Spleen (tissue), 11 donors: ENCODE measurements around the gene CCDC93. TPM values are rescaled to one million over a fixed set of nuclear protein-coding genes. Genes with fewer than 3 reads are reported as not detected.

Experiments used
- DNase-seq: peaks from one replicate; pipeline ENCODE4 v3.0.0-alpha.2; 2020
- H3K27ac ChIP-seq, 8 donors: fragments of 200-600 bp; sonication (generic) in 7 of 8; 1 replicate in 4 of 8; 2 replicates in 4 of 8; pipeline versions ENCODE4 v1.5.0 to v1.8.0; 2016 to 2021; ENCODE audit warnings: inconsistent platforms in 4 of 8, mild to moderate bottlenecking in 4 of 8, moderate library complexity in 1 of 8
- H3K27me3 ChIP-seq, 7 donors: fragments of 200-600 bp; sonication (generic) in 6 of 7; replicated peaks in 1 of 7; 1 replicate in 4 of 7; 2 replicates in 3 of 7; pipeline versions ENCODE4 v1.5.0 to v1.8.0; 2016 to 2021; ENCODE audit warnings: inconsistent platforms in 3 of 7, mild to moderate bottlenecking in 1 of 7
- H3K36me3 ChIP-seq, 6 donors: fragments of 200-600 bp; sonication (generic) in 5 of 6; 1 replicate in 4 of 6; 2 replicates in 2 of 6; pipeline versions ENCODE4 v1.5.0 to v1.8.0; 2016 to 2021; ENCODE audit warnings: inconsistent platforms in 2 of 6
- H3K4me1 ChIP-seq, 6 donors: fragments of 200-600 bp; sonication (generic) in 5 of 6; 1 replicate in 3 of 6; 2 replicates in 3 of 6; pipeline versions ENCODE4 v1.5.0 to v1.8.0; 2016 to 2021; ENCODE audit warnings: inconsistent platforms in 3 of 6
- H3K4me3 ChIP-seq, 8 donors: fragments of 200-600 bp; sonication (generic) in 7 of 8; 1 replicate in 4 of 8; 2 replicates in 4 of 8; pipeline versions ENCODE4 v1.5.0 to v1.8.0; 2016 to 2021; ENCODE audit warnings: inconsistent platforms in 4 of 8, mild to moderate bottlenecking in 4 of 8, moderate library complexity in 2 of 8
- H3K9me3 ChIP-seq, 8 donors: fragments of 200-600 bp; sonication (generic) in 7 of 8; 1 replicate in 4 of 8; 2 replicates in 4 of 8; pipeline versions ENCODE4 v1.5.0 to v1.8.0; 2016 to 2021; ENCODE audit warnings: inconsistent platforms in 4 of 8
- POLR2A ChIP-seq, 3 donors: fragments of 450-650 bp; IDR thresholded peaks; one replicate each; pipeline ENCODE4 v1.5.1; 2017; ENCODE audit warnings: antibody characterized with exemption in 3 of 3, mild to moderate bottlenecking in 1 of 3
- POLR2AphosphoS5 ChIP-seq, 3 donors: sonication (generic); formaldehyde crosslinking; IDR thresholded peaks; one replicate each; pipeline ENCODE4 v1.5.1; 2017; ENCODE audit warnings: antibody characterized with exemption in 3 of 3
- WGBS, 5 donors: extraction: QIAGEN DNeasy Blood & Tissue Kit in 3 of 5; methylation state at CpG; one replicate each; pipeline versions ENCODE4 v1.1.5 to v1.1.7; 2013 to 2018; 5-methylcytosine and 5-hydroxymethylcytosine counted together
- intact Hi-C: fragments of 100-400 bp; cut with DNase I; formaldehyde crosslinking; loops from one replicate; pipeline ENCODE4 v1.15.0; 2023; ENCODE audit warnings: low total_unique reads
- polyA plus RNA-seq, 3 donors: library from polyadenylated mRNA; stranded (reverse); fragments of 200-250 nt; gene quantifications; one replicate each; pipeline ENCODE4 v1.2.1, GENCODE V29; 2013
- total RNA-seq, 7 donors: library from RNA; depleted of rRNA in 3 of 7; stranded (reverse); fragments of >200 nt in 3 of 7; fragmentation: NEBNext Ultra II Directional in 4 of 7; extraction: Animal tissue kit (Norgen Biotek cat#: 25700) in 4 of 7; gene quantifications; one replicate each; pipeline versions ENCODE4 v1.1.0 to v1.2.1, GENCODE V29; 2016 to 2021
- TF ChIP-seq, protein P1 (sequence below), 11 experiments: fragments of 200-600 bp in 7 of 11; fragments of 450-650 bp in 4 of 11; sonication (generic) in 4 of 11; IDR thresholded peaks in 8 of 11; conservative IDR thresholded peaks in 3 of 11; 1 replicate in 7 of 11; 2 replicates in 4 of 11; pipeline versions ENCODE4 v1.4.0 to v1.8.0; 2016 to 2021; ENCODE audit warnings: antibody characterized with exemption in 11 of 11, inconsistent platforms in 4 of 11, mild to moderate bottlenecking in 1 of 11
- donor health status: healthy with polysubstance abuse.
- donor health status: DM: no; HTN: no; CAD: no; lungs with moderate emphysema.
- donor health status: DM: no; HTN: no; CAD: no.
- donor health status: Bipolar disorder and iron deficiency.
- donor health status: healthy.
- donor health status: DM: no; HTN: no; CAD: no.
- donor health status: DM: yes; HTN: yes; CAD: no.

The CCDC93 gene
- total and polyA plus RNA-seq, 10 donors = 4.3 to 80.3 (median 42.4) TPM

- Histone ChIP-seq H3K4me3 (no peak overlapping the region), H3K9me3 (peaks cover 3 to 10% (median 7%) of the 10 kb centered on the region in 8 donors), H3K4me1 (no peaks in the 10 kb centered on the region), H3K36me3 (no peaks in the 10 kb centered on the region), H3K27ac (no peak overlapping the region), H3K27me3 (peaks cover 0 to 41% (median 3%) of the 10 kb centered on the region in 7 donors)
- WGBS, 5 donors = 51 to 77% (median 59%) methylated on average over 3 to 7 of the region's 7 CpGs
- no peak for TF ChIP-seq POLR2AphosphoS5 (IDR thresholded peaks at IDR 0.05)
- TF ChIP-seq, protein P1, sequence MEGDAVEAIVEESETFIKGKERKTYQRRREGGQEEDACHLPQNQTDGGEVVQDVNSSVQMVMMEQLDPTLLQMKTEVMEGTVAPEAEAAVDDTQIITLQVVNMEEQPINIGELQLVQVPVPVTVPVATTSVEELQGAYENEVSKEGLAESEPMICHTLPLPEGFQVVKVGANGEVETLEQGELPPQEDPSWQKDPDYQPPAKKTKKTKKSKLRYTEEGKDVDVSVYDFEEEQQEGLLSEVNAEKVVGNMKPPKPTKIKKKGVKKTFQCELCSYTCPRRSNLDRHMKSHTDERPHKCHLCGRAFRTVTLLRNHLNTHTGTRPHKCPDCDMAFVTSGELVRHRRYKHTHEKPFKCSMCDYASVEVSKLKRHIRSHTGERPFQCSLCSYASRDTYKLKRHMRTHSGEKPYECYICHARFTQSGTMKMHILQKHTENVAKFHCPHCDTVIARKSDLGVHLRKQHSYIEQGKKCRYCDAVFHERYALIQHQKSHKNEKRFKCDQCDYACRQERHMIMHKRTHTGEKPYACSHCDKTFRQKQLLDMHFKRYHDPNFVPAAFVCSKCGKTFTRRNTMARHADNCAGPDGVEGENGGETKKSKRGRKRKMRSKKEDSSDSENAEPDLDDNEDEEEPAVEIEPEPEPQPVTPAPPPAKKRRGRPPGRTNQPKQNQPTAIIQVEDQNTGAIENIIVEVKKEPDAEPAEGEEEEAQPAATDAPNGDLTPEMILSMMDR (IDR thresholded peaks at IDR 0.05 in 8 of 11, conservative IDR thresholded peaks at IDR 0.05 in 3 of 11) = no peak
- no peak for TF ChIP-seq POLR2A (IDR thresholded peaks at IDR 0.05)
- intact Hi-C loops = loop anchor here (10.0 kb wide), 1 partner anchor 144 kb away; no protein-coding TSS in a partner anchor
- DNase-seq = no peak
Measured at GRCh38 chr2:118040891-118041290, 27.0 kb upstream of the CCDC93 start.

- Histone ChIP-seq H3K4me1 (peaks cover 0 to 7% (median 0%) of the 10 kb centered on the region in 6 donors), H3K27me3 (peaks cover 0 to 15% (median 0%) of the 10 kb centered on the region in 7 donors), H3K9me3 (peaks cover 3 to 21% (median 13%) of the 10 kb centered on the region in 8 donors), H3K4me3 (no peak overlapping the region), H3K27ac (no peak overlapping the region), H3K36me3 (no peaks in the 10 kb centered on the region)
- intact Hi-C loops = no loop called here
- 32 to 39% (median 35%) methylated on average over 4 of the region's 4 CpGs for WGBS, 5 donors
- TF ChIP-seq POLR2AphosphoS5 (IDR thresholded peaks at IDR 0.05) (no peak), POLR2A (IDR thresholded peaks at IDR 0.05) (no peak)
- TF ChIP-seq, protein P1 (IDR thresholded peaks at IDR 0.05 in 8 of 11, conservative IDR thresholded peaks at IDR 0.05 in 3 of 11) = peak; percentile 53 to 78 (median 73)
- DNase-seq = no peak
Measured at GRCh38 chr2:118032169-118033013, 18.5 kb upstream of the CCDC93 start.

DNA sequence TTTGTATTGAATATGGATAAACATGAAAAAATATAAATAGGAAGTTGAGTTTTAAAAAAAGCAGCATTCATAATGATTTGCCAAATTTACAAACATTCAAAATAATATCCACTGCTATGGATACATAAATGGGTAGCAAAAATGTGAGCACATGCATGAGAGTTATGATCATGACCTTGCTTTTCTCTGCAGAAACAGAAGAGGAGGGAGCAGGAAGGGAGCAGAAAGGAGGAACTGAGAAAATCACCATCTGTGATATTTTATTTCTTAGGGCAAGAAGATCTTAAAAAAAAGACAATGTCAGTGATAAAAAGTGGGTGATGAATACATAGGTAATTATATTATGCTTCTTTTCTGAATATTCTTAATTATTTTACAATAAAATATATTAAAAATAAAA is 17.7 kb upstream of the CCDC93 start:
- intact Hi-C loops = no loop called here
- no peak overlapping the region for H3K27ac ChIP-seq
- DNase-seq = no peak
- H3K27me3 ChIP-seq = peaks cover 0 to 21% (median 0%) of the 10 kb centered on the region in 7 donors
- H3K36me3 ChIP-seq = no peaks in the 10 kb centered on the region
- H3K4me1 ChIP-seq = peaks cover 0 to 7% (median 0%) of the 10 kb centered on the region in 6 donors
- TF ChIP-seq, protein P1 (IDR thresholded peaks at IDR 0.05 in 8 of 11, conservative IDR thresholded peaks at IDR 0.05 in 3 of 11) = no peak
- TF ChIP-seq POLR2AphosphoS5 (IDR thresholded peaks at IDR 0.05) (no peak), POLR2A (IDR thresholded peaks at IDR 0.05) (no peak)
- H3K4me3 ChIP-seq = no peak overlapping the region
- H3K9me3 ChIP-seq = peaks cover 3 to 18% (median 13%) of the 10 kb centered on the region in 8 donors

DNA sequence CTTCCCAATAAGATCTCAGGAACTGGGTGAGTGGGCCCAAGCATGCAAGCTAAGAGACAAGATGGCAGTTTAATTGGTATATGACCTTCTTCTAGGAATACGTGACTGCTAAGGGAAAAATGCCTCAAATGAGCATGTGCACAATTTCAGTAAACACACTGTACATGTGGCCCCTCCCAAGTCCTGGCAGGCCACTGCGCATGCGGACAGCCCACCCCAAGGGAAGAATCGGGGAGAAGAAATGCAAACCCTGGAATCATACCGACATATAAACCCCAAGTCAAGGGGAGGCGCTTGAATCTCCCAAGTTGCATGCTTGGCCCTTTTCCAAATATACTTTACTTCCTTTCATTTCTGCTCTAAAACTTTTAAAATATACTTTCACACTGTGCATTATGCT is 15.2 kb upstream of the CCDC93 start:
- Histone ChIP-seq H3K9me3 (no peaks in the 10 kb centered on the region), H3K27ac (no peak overlapping the region), H3K4me1 (peaks cover 0 to 7% (median 0%) of the 10 kb centered on the region in 6 donors), H3K27me3 (peaks cover 0 to 13% (median 0%) of the 10 kb centered on the region in 7 donors), H3K4me3 (no peak overlapping the region), H3K36me3 (no peaks in the 10 kb centered on the region)
- intact Hi-C loops = no loop called here
- no peak for DNase-seq
- 86 to 96% (median 95%) methylated on average over 6 of the region's 6 CpGs for WGBS, 5 donors
- TF ChIP-seq, protein P1 (IDR thresholded peaks at IDR 0.05 in 8 of 11, conservative IDR thresholded peaks at IDR 0.05 in 3 of 11) = no peak
